GM19239 (cell line): Measurements from ENCODE around the gene GUSB.
"Not testable (repeated sequence)": the region's sequence is repeated elsewhere in the genome, so short reads cannot be mapped to it uniquely, and the experiment has no call there.

Source experiments
- DNase-seq: peaks from one replicate; pipeline ENCODE4 v3.0.0; 2011; ENCODE audit warnings: low spot score; ENCODE audit not compliant: insufficient read length
- FAIRE-seq: peaks from 2 replicates; lab custom pipeline; 2011; peaks lifted over from hg19 to GRCh38; lab: Jason Lieb, UNC

Gene GUSB

DNA sequence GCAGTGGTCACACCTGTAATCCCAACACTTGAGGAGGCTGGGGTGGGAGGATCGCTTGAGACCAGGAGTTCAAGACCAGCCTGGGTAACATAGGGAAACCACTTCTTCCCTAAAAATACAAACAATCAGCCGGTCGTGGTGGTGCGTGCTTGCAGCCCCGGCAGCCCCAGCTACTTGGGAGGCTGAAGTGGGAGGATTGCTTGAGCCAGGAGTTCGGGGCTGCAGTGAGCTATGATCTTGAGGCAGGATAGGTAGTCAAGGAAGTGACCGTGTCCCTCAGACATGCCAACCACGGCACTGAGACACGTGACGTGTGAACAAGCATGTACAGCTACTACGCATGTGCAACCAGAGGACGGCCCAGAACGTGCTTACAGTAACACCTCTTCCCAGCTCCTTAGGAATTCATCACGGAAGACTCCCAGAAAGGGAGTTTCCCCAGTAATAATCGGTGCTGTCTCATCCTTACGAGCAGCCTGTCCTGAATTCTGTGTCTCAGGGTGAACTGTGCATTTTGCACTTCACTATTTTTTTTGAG lies 5.3 kb downstream of the GUSB start:
- DNase-seq (no peak), FAIRE-seq (no peak)

DNA sequence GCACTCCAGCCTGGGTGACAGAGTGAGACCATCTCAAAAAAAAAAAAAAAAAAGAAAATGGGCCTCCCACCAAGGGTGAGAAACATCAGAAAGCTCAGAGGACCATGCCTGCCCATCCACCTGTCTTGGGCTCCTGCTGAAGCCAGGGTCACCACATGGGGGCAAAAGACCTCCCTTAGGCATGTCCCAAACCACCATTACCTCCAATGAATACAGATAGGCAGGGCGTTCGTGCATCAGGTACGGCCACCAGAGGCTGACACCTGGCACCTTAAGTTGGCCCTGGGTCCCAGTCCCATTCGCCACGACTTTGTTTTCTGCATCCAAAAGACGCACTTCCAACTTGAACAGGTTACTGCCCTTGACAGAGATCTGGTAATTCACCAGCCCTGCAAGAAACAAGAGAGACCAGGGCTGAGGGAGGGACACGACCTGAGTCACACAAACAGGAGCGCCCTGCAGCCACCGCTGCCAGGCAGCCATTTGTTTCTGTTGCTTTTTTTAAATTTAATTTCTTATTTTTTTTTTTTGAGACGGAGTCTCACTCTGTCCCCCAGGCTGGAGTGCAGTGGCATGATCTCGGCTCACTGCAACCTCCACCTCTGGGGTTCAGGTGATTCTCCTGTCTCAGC lies 6.1 kb downstream of the GUSB start:
- no peak for FAIRE-seq
- no peak for DNase-seq

DNA sequence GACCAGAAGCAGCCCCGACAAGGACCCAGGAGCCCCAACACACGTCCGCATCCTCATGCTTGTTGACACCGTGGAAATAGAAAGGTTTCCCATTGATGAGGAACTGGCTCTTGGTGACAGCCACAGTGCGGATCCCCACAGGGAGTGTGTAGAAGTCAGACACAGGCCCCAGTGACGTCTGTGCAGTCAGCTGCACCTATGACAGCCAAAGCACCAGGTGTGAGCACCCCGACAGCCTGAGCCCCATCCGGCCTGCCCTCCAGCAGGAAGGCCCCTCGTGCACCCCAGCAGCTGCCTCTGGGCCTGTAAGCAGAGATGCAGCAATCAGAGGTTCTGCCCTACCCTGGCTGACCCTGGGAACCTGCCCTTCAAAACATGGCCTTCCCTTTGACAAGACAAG lies 7.1 kb downstream of the GUSB start:
- DNase-seq (no peak), FAIRE-seq (no peak)

DNA sequence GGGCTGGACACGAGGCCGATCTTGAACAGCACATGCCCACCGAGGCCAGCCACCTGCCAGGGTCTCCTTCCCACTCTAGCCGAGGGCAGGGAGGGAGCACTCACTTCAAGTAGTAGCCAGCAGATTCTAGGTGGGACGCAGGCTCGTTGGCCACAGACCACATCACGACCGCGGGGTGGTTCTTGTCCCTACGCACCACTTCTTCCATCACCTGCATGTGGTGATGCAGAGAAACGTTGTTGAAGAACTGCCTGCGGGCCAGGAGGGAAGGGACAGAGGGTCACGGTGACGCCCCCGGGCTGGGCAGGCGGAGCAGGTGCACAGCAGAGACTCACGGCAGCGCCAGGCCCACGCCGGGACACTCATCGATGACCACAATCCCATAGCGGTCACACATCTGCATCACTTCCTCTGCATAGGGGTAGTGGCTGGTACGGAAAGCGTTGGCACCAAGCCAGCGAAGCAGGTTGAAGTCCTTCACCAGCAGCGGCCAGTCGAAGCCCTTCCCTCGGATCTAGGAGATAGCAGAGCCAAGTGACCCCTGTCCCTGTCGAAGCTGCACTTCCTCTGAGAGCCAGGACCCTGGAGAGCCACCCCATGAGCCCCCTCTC lies 7.7 kb downstream of the GUSB start:
- no peak for FAIRE-seq
- DNase-seq, result no peak

DNA sequence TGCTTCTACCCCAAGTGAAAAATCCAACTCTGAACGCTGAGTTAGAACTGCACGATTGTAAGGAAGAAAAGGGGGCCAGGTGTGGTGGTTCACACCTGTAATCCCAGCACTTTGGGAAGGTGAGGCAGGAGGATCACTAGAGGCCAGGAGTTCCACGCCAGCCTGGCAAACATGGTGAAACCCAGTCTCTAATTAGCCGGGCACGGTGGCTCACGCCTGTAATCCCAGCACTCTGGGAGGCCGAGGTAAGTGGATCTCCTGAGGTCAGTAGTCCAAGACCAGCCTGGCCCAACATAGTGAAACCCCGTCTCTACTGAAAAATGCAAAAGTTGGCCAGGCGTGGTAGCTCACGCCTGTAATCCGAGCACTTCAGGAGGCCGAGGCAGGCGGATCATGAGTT lies 9.0 kb downstream of the GUSB start:
- DNase-seq, result no peak
- no peak for FAIRE-seq

DNA sequence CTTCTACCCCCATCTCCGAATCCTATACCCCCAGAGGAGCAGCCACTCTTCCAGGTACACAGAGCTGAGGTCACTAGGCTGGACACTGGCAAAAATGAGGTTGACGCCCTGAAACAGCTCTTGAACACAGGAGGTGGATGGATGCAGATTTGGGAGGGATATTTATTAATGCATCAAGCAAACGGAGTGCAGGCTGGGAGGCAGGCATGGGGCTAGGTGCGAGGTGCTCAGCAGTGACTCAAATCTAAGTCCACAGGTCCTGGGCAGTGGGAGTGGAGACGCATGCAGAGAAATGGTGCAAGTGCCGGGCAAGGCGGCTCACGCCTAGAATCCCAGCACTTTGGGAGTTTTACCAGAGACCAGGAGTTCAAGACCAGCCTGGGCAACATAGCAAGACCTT lies 11.0 kb downstream of the GUSB start:
- FAIRE-seq (no peak), DNase-seq (no peak)

DNA sequence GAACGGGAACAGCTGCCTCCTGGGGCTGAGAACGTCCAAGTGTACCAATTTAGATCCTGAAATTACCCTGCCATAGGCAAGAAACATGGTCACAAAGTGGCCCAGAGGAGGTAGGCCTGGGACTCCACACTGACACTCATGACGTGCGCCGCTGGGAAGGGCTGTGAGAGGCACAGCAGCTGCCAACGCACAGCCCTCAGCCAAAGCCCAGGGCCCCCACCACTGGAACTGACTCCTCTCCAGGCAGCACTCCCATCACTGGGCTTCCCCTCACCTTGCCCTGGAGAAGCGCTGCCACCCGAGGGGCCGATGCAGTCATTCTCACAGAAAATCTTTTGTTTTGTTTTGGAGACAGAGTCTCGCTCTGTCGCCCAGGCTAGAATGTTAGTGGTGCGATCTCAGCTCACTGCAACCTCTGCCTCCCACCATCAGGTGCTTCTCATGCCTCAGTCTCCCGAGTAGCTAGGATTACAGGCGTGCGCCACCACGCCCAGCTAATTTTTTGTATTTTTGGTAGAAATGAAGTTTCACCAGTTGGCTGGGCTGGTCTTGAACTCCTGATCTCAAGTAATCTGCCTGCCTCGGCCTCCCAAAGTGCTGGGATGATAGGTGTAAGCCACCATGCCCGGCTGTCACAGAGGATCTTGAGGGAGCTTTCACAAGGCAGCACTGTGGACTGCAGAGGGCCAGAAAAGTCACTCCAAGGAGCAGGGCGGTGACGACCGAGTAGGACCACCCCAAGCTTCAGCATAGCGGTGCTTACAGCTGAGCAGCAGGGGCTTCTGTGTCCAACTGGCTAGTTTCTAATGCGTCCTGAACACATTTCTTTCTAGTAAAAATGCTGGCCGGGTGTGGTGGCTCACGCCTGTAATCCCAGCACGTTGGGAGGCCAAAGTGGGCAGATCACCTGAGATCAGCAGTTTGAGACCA lies 13.5 kb downstream of the GUSB start:
- FAIRE-seq (no peak), DNase-seq (no peak)

DNA sequence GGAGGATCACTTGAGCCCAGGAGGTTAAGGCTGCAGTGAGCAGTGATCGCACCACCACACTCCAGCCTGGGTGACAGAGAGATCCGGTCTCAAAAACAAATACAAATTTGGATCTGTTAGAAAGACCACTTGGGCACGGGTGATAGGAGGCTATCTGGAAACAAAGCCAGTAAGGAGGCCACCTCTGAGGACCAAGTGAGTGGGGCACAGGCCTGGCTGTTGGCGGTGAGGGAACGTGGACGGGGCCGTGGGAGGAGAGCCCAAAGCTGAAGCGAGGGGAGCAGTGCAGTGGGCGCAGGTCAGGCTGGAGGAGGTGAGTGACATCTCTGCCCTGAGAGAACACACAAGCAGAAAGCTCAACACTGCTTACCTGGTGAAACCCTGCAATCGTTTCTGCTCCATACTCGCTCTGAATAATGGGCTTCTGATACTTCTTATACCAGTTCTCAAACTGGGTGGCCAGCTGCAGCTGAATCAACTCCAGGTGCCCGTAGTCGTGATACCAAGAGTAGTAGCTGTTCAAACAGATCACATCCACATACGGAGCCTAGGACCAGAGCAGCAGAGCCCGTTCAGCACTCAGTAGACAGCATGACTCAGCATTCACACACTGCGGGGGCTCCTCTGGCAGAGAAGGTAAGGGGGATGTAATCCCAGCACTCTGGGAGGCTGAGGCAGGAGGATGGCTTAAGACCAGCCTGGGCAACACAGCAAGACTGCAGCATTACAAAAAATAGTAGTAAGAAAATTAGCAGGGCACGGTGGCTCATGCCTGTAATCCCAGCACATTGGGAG lies 14.5 kb downstream of the GUSB start:
- no peak for FAIRE-seq
- DNase-seq, result no peak

DNA sequence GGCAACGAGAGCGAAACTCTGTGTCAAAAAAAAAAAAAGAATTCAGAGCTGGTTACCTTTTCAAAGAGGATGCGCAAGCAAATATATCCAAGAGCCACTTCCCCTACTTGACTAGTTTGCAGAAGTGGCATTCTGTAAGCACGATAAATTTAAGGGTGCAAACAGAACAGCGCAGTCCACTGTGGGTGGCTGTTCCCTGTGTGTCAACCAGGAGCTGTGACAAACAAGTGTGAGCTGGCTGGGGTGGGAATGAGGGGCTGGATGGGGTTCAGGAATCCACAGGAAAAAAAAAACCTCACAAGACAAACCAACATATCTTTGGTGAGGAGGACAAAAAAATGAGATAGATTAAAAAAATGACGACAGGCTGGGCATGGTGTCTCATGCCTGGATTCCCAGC lies 15.9 kb downstream of the GUSB start:
- FAIRE-seq (no peak), DNase-seq (no peak)

DNA sequence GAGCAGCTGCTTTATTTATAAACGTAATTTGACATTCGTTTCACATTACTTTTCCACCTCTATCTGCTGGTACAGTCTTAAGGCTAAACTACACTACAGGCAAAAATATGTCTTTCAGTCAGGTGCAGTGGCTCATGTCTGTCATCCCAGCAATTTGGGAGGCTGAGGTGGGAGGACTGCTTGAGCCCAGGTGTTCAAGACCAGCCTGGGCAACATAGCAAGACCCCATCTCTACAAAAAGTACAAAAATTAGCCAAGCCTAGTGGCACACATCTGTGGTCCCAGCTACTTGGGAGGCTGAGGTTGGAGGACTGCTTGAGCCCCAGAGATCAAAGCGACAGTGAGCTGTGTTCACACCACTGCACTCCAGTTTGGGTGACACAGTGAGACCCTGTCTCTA lies 17.3 kb downstream of the GUSB start:
- DNase-seq, FAIRE-seq: not testable (repeated sequence)

DNA sequence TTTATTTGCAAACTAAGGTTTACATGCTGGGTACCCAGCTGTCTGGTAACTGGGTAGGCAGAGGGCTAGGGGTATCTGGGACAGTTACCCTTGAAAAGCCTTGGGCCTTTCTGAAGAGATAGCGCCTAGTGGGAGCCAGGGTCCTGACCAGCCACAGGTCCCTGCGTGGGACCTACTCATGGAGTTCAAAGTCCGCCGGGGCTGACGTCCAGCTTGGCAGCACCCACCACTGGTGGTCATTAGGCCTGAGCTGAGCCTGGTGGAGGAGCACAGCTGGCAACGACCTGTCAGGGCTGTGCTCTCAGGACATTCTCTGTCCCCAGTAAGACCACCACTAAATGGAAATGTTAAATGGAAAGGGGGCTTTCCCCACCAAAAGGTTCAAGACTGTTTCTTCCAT lies 20.0 kb downstream of the GUSB start:
- no peak for FAIRE-seq
- DNase-seq, result no peak

DNA sequence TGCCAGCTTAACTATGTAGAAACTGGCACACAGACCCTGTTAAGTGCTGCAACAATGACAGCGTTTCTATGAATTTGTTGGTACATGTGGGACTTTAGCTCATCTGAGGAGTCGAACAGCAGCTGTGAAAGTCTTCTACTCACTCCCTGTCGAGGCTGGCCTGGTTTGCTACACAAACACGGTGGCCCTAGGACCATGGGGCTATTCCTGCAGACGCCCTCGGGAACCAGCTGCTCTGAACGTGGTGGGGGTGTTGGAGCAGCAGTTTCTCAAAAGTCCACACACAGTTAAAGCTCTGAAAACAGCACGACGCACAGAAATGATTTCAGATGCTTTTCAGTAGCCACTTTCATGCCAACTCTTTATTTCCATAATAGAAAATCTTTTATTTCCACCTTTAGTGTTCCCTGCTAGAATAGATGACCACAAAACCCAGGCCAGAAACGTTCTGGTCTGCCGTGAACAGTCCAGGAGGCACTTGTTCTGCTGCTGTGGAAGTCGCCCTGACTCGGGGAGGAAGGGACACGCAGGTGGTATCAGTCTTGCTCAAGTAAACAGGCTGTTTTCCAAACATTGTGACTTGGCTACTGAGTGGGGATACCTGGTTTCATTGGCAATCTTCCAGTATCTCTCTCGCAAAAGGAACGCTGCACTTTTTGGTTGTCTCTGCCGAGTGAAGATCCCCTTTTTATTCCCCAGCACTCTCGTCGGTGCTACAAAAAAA lies 21.5 kb downstream of the GUSB start:
- FAIRE-seq, result no peak

DNA sequence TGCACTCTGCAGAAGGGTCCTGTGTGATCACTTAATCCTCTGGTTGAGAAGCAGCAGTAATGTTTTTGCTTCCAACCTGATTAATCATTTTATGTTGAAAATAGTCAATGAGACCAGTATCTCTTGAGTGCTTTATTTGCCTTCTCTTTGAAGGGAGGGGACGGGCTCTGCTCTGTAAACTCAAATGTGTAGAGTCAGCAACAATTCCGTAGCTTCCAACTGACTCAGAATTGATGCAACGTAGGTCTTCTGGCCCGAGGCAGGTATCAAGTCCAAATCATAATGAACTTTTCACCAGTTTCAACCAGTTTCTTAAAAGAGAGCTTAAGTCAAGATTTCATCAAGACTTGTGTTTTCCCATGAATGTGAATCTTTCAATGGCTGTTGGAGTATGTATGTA lies 26.3 kb downstream of the GUSB start:
- FAIRE-seq, result no peak
- DNase-seq, result no peak

More for the DNA sequence above, 21.5 kb downstream of the GUSB start:
- DNase-seq, result no peak

DNA sequence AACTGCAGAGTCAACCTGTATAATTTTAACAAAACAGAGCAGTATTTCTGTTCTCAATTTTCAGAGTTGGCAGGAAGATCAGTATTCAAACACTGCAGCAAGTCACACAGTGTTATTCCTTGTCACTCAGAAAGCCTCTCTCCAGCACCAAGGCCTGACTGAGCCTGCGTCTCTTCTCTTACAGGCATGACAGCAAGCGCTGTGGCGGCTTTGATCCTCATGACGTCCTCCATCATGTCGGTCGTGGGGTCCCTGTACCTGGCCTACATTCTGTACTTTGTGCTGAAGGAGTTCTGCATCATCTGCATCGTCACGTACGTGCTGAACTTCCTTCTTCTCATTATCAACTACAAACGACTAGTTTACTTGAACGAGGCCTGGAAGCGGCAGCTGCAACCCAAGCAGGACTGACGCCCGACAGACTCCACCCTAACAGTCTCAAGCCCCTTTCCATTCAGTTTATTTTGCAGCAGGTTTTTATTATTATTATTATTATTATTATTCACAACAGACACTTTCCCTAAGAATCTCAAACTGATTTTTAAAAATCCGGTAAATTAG lies 28.0 kb downstream of the GUSB start:
- FAIRE-seq, result no peak
- DNase-seq, result no peak

DNA sequence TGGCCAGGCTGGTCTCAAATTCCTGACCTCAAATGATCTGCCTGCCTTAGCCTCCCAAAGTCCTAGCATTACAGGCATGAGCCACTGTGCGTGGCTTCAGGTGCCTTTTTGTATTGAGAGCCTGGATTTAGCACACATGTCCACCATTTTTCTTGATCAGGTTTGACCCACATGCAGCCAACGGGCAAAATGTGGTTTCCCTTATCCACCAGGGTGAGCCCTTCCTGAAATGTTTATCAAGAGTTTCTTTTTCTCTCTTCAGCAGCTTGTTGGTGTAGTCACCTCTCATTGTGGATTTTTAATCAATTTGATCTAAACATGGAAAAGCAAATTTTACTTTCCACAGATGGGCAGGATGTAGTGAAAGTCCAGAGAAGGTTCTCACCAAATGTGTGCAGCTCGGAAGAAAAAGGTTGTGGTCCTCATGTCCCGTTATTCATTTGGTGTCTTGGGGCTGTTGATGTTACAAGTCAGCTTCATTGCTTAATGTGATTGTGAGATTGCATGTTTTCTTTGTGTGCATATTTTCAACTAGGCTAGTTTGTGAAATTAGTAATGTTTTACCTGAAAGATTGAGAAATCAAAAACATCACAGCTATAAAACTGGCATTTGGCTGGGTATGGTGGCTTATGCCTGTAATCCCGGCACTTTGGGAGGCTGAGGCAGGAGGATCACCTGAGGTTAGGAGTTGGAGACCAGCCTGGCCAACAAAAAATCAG lies 28.9 kb downstream of the GUSB start:
- DNase-seq (no peak), FAIRE-seq (no peak)

DNA sequence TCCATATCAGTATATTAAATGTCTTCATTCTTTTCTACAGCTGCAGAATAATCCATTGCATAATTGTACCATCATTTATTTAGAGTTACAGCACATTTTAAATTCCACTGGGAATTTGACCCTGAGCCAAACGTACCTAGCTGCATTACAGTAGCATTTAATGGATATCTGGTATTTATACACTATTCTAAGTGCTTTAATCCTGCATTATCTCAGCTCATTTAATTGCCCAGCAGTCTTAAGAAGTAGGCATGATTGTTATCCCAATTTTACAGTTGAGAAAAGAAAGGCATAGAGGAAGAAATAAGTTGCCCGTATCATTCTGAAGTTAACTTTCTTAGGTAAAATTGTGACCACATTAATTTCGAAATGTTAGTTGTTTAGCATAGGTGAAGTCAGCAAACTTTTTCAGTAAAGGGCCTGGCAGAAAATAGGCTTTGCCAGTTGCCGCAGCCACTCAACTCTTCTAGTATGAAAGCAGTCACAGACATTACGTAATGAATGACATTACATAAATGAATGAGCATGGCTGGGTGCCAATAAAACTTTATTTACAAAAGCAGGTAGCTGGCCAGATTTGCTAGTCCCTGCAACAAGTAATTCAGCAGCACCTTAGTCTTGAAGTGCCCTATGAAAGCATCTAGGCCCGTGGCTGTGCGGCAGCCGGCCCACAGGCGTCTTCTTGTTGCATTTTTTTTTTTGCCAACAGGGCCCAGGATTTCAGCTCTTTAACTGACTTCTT lies 30.0 kb downstream of the GUSB start:
- DNase-seq, result no peak
- no peak for FAIRE-seq

DNA sequence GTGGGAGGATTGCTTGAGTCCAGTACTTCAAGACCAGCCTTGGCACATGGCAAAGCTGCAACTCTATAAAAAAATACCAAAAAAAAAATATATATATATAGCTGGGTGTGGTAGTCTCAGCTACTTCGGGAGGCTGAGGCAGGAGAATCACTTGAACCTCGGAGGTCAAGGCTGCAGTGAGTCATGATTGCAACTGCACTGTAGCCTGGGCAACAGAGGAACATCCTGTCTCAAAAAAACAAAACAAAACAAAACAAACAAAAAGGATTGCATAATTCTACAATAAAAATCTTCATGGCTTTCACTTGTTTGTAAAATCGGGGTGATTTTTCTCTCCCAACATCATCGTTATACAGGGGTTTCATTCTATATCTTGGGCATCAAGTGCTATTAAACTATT lies 35.1 kb downstream of the GUSB start:
- DNase-seq (no peak), FAIRE-seq (no peak)

DNA sequence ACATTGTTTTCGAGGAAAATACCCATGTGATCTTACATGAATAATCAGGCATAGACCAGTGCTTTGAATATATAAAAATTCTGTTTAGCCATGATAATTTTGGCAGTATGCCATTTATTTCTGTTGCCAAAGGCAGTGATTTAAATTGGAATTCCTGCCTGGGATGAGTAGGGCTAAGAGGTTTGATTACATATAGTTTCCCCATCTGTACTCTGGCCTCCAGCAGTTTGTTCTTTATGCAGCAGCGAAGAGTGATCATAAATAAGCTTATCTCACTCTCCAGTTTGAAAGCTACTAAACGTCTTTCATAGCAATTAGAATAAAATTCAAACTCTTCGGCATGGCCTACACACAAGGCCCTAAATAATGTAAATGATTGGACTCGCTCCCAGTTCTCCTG lies 36.2 kb downstream of the GUSB start:
- not testable (repeated sequence) for DNase-seq
- peak; percentile 55 for FAIRE-seq
